ENCODE measurements around the gene RIPK1. TPM values are rescaled to one million over a fixed set of nuclear protein-coding genes. Genes with fewer than 3 reads are reported as not detected.
A peak's percentile ranks its signal among the peaks of the same experiment; 100 is the strongest.

RIPK1 gene
- total RNA-seq, 3 donors from 2014 or later: 33.1 to 41.9 (median 35.8) TPM

DNA sequence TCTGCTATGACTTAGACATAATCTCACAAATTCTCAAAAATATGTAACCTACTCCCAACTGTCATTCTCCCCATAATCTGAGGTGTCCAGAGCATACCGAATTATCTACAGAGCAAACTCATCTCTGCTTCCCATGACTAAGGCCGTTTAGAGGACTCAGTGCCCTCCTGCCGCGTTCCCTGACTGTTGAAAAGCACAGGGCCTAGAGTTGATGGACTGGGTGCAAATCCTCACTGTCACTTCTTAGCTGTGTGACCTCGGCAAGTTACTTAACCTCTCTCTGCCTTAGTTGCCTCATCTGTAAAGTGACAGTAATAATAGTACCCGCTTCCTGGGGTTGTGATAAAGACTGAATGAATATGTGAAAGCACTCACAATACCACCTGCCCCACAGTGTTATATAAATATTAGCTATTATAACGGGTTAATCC is 93.8 kb downstream of the RIPK1 start:
- intact Hi-C loops (cut with DNase I, micrococcal nuclease): no loop called here
- no peak for ATAC-seq
- TF ChIP-seq CTCF (IDR thresholded peaks at IDR 0.05): no peak

GRCh38 chr6:3162565-3163247 is 94.4 kb downstream of the RIPK1 start:
- TF ChIP-seq CTCF (IDR thresholded peaks at IDR 0.05): no peak
- ATAC-seq: peak; percentile 80
- Histone ChIP-seq H3K36me3 (ENCODE audit: low read depth) (no peaks in the 10 kb centered on the region), H3K9me3 (no peaks in the 10 kb centered on the region), H3K4me1 (ENCODE audit: low read depth) (peaks cover 12% of the 10 kb centered on the region), H3K4me3 (peak overlapping the region; percentile 29)
- intact Hi-C loops (cut with DNase I, micrococcal nuclease): no loop called here
- DNase-seq: peak; percentile 83 to 88 (median 85)

More for the DNA sequence above, 93.8 kb downstream of the RIPK1 start:
- H3K4me1 ChIP-seq (ENCODE audit: low read depth): peaks cover 12% of the 10 kb centered on the region
- no peaks in the 10 kb centered on the region for H3K36me3 ChIP-seq (ENCODE audit: low read depth)
- no peaks in the 10 kb centered on the region for H3K9me3 ChIP-seq
- no peak overlapping the region for H3K4me3 ChIP-seq
- no peak for DNase-seq

DNA sequence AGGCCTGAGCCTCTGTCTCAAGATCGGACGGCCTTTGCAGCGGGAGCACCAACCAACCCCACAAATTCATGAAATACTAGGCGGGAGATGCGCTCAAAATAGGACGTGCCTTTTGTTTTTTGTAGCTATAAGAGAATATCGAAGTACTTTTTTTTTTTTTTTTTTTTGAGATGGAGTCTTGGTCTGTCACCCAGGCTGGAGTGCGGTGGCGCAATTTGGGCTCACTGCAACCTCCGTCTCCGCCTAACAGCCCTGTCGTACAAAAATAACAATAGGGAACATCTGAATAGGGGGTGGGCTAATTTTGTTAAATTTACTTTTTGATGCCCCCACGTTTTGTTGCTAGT is 94.9 kb downstream of the RIPK1 start:
- ATAC-seq (no peak), DNase-seq (peak in 1 of 3 donors; percentile 59)
- Histone ChIP-seq H3K9me3 (no peaks in the 10 kb centered on the region), H3K4me3 (peak overlapping the region; percentile 29), H3K4me1 (ENCODE audit: low read depth) (peaks cover 12% of the 10 kb centered on the region), H3K36me3 (ENCODE audit: low read depth) (no peaks in the 10 kb centered on the region)
- no peak for TF ChIP-seq CTCF (IDR thresholded peaks at IDR 0.05)
- intact Hi-C loops (cut with DNase I, micrococcal nuclease): no loop called here

DNA sequence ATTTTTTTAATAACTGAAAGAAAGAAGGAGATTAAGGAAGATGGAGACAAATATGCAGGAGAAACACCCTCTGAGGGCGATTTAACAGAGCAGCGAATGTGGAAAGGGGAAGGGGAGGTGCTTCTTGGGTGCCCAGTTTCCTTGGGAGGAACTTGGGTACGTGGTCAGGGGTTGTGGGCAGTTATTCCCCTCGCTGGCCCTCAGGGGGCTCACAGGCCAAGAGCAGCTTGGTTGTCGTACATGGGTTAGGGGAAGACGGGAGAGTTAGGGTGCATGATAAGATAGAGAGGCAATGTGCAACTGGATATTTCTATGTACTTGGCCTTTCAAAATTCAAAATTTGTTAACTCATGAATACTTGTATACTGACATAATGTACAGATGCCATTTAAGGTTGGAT is 96.1 kb downstream of the RIPK1 start:
- no peaks in the 10 kb centered on the region for H3K9me3 ChIP-seq
- intact Hi-C loops (cut with DNase I, micrococcal nuclease): no loop called here
- TF ChIP-seq CTCF (IDR thresholded peaks at IDR 0.05): no peak
- H3K36me3 ChIP-seq (ENCODE audit: low read depth): no peaks in the 10 kb centered on the region
- DNase-seq (no peak), ATAC-seq (no peak)
- H3K4me3 ChIP-seq: no peak overlapping the region
- H3K4me1 ChIP-seq (ENCODE audit: low read depth): peaks cover 12% of the 10 kb centered on the region

Other genes with a start within 250 kb of the RIPK1 start
- 100 to 1,000 TPM in 2 of 3 donors, 10 to 100 TPM in 1; 66.7 to 187 (median 132) TPM for gene SERPINB1, start 226.6 kb upstream of the RIPK1 start, total RNA-seq
- gene SERPINB9, start 165.2 kb upstream of the RIPK1 start, total RNA-seq: 1 to 10 TPM; 3.7 to 6.4 (median 4.2) TPM
- 100 to 1,000 TPM; 134 to 147 (median 142) TPM for gene SERPINB6, start 96.9 kb upstream of the RIPK1 start, total RNA-seq
- 10 to 100 TPM; 13.4 to 24.1 (median 23.2) TPM for gene NQO2, start 68.6 kb upstream of the RIPK1 start, total RNA-seq
- 10 to 100 TPM; 17.6 to 30.7 (median 30.0) TPM for gene BPHL, start 50.2 kb downstream of the RIPK1 start, total RNA-seq
- gene TUBB2A, start 89.0 kb downstream of the RIPK1 start, total RNA-seq: 10 to 100 TPM; 16.4 to 92.8 (median 38.4) TPM
- gene TUBB2B, start 159.2 kb downstream of the RIPK1 start, total RNA-seq: 10 to 100 TPM in 1 of 3 donors, 1 to 10 TPM in 1, under 1 TPM in 1; 0.87 to 18.5 (median 3.6) TPM
- gene PSMG4, start 190.5 kb downstream of the RIPK1 start, total RNA-seq: 10 to 100 TPM; 14.8 to 19.8 (median 16.2) TPM